ENCODE data around the gene NCEH1. TPM values are rescaled to one million over a fixed set of nuclear protein-coding genes. Genes with fewer than 3 reads are reported as not detected.

NCEH1 gene
- total and polyA plus RNA-seq, 2 of the 13 experiments (the other 11 are each of a cell fraction or from before 2014, with no cell fraction given) = 12.9 to 21.4 TPM

GRCh38 chr3:172690936-172691335, 19.9 kb downstream of the NCEH1 start:
- peaks cover 63% of the 10 kb centered on the region for H3K4me1 ChIP-seq (ENCODE audit: insufficient read depth, low read length)
- no peaks in the 10 kb centered on the region for H3K27me3 ChIP-seq (ENCODE audit: control insufficient read depth in 1 of 2, insufficient read depth in 2 of 2, low read length in 2 of 2)
- no peaks in the 10 kb centered on the region for H4K20me1 ChIP-seq (ENCODE audit: insufficient read depth, low read length)
- WGBS (ENCODE audit: low lambda C conversion rate) = 28% methylated on average over 1 of the region's 1 CpG
- ChIA-PET POLR2A (interaction anchor here (1.7 to 2.5 kb wide), 2 partner anchors 11 to 20 kb away, joined by 5 to 9 read pairs; partner anchors contain the start of gene NCEH1), CTCF (ENCODE audit: low intra/inter-chr PET ratio, low total read pairs) (no interaction called here)
- DNase-seq (ENCODE audit: low spot score) = no peak
- intact Hi-C loops (cut with micrococcal nuclease; ENCODE audit: unreplicated experiment) (no loop called here), in situ Hi-C loops (cut with HindIII; ENCODE audit: extremely low pct_ligation_motif_present, low pct_unique_long_range_greater_than_20kb) (no loop called here)
- H3K9me3 ChIP-seq (ENCODE audit: low read length) = no peaks in the 10 kb centered on the region
- no peak overlapping the region for H2AFZ ChIP-seq (ENCODE audit: low read length)
- no peak overlapping the region for H3K9ac ChIP-seq (ENCODE audit: insufficient read depth, low read depth, low read length)
- no peak overlapping the region for H3K4me3 ChIP-seq (replicated peaks in 1 of 3; ENCODE audit: insufficient read depth in 1 of 3, low read depth in 2 of 3, low read length in 3 of 3)
- peak; percentile 26 for ATAC-seq
- no peak overlapping the region; the same call in 1 of the 2 replicates for H3K4me2 ChIP-seq (ENCODE audit: low read depth, low read length)
- peaks cover 1 to 3% of the 10 kb centered on the region in 2 experiments; a peak in 1 of 5 replicates for H3K36me3 ChIP-seq (replicated peaks in 1 of 2; ENCODE audit: control insufficient read depth in 1 of 2, insufficient read depth in 2 of 2, low read length in 2 of 2)
- no TSS peak for BruUV-seq (replicated peaks)
- H3K79me2 ChIP-seq (ENCODE audit: insufficient read depth, low read length) = peaks cover 45% of the 10 kb centered on the region
- H3K27ac ChIP-seq (ENCODE audit: extremely low read length, insufficient read depth, low read length) = no peak overlapping the region
- peak; percentile 43 for FAIRE-seq
- peak; percentile 8; the same call in 1 of the 2 replicates for TF ChIP-seq ETV5 (CRISPR knock-in tag; IDR thresholded peaks at IDR 0.05; ENCODE audit: borderline replicate concordance)
- 0 out of 2 replicates have a peak, but pooled peaks have one; percentile 29 for TF ChIP-seq NCOR1 (IDR thresholded peaks at IDR 0.05; ENCODE audit: borderline replicate concordance, low read length)
- peak; percentile 9; the same call in 1 of the 2 replicates for TF ChIP-seq ISL2 (CRISPR knock-in tag; IDR thresholded peaks at IDR 0.05)
- TF ChIP-seq ARID5B (CRISPR knock-in tag; IDR thresholded peaks at IDR 0.05) = peak; percentile 54
- peak; percentile 44; the same call in 1 of the 2 replicates for TF ChIP-seq RXRB (CRISPR knock-in tag; IDR thresholded peaks at IDR 0.05; ENCODE audit: borderline replicate concordance)
- no peak for TF ChIP-seq GFI1 (CRISPR knock-in tag; IDR thresholded peaks at IDR 0.05; ENCODE audit: borderline replicate concordance)
- TF ChIP-seq ZNF660 (CRISPR knock-in tag; IDR thresholded peaks at IDR 0.05; ENCODE audit: borderline replicate concordance, low read depth) = no peak
- TF ChIP-seq SKIL (CRISPR knock-in tag; IDR thresholded peaks at IDR 0.05; ENCODE audit: borderline replicate concordance) = peak; percentile 10; the same call in 1 of the 2 replicates
- 0 out of 2 replicates have a peak, but pooled peaks have one; percentile 45 for TF ChIP-seq MEIS1 (CRISPR knock-in tag; IDR thresholded peaks at IDR 0.05; ENCODE audit: borderline replicate concordance)
